BJ (cell line): Measurements from ENCODE around the gene GKN2. TPM values are rescaled to one million over a fixed set of nuclear protein-coding genes. Genes with fewer than 3 reads are reported as not detected.
"Not testable (repeated sequence)": the region's sequence is repeated elsewhere in the genome, so short reads cannot be mapped to it uniquely, and the experiment has no call there.

Experiments
- CTCF ChIA-PET: fragments of 350-600 bp; formaldehyde crosslinking; extraction: SDS; loops from one replicate; lab custom pipeline; 2021; ENCODE audit warnings: antibody characterized with exemption, inconsistent platforms; lab: Yijun Ruan, JAX
- POLR2A ChIA-PET: fragments of 300-600 bp; sonication (Branson Sonifier 250); formaldehyde crosslinking; extraction: SDS; loops from one replicate; lab custom pipeline; 2021; ENCODE audit warnings: antibody characterized with exemption; lab: Charles Lee
- DNase-seq: peaks from one replicate; pipeline ENCODE4 v3.0.0-alpha.2; 2011; ENCODE audit warnings: low read depth
- H3K27me3 ChIP-seq: 2 replicates; pipeline ENCODE4 v1.6.0; 2011; ENCODE audit warnings: low read length; ENCODE audit not compliant: control insufficient read depth, insufficient read depth
- H3K36me3 ChIP-seq: 2 replicates; pipeline ENCODE4 v1.5.1; 2011; ENCODE audit warnings: low read length; ENCODE audit not compliant: control insufficient read depth, insufficient read depth
- H3K4me3 ChIP-seq: 2 replicates; pipeline ENCODE4 v1.5.1; 2011; ENCODE audit warnings: low read depth, mild to moderate bottlenecking, control low read depth, low read length
- CTCF ChIP-seq: IDR thresholded peaks from 2 replicates; pipeline ENCODE4 v1.5.1; 2011; ENCODE audit warnings: low read depth, mild to moderate bottlenecking, control low read depth, inconsistent platforms, low read length, moderate library complexity; ENCODE audit not compliant: insufficient read depth
- polyA plus RNA-seq: library from polyadenylated mRNA; depleted of rRNA; stranded (reverse); fragments of >200 nt; gene quantifications from 2 replicates; pipeline ENCODE4 v1.2.3, GENCODE V29; 2011

The GKN2 gene
- polyA plus RNA-seq, 1 experiment, result not detected

DNA sequence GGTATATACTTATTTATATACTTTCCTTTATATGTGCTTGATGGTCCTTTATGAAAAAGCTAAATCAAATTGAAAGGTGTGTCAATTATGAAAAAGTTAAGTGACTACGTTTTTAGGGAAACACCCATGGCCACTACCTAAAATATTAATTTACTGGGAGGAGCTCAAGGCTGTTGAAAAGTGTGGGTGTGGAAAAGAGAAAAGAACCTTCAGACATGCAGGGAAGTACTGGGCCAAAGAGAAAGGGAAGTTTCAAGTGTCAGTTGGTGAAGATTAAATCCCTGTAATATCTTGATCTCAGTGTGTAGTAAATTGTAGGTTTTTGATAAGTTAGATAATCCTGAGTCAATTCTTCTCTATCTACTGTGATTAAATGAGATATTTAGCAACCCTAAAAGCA, 15.5 kb upstream of the GKN2 start:
- no peak for TF ChIP-seq CTCF
- ChIA-PET POLR2A (no interaction called here), CTCF (no interaction called here)
- H3K4me3 ChIP-seq, result no peak overlapping the region
- H3K36me3 ChIP-seq, result no peaks in the 10 kb centered on the region
- H3K27me3 ChIP-seq, result no peaks in the 10 kb centered on the region
- no peak for DNase-seq

DNA sequence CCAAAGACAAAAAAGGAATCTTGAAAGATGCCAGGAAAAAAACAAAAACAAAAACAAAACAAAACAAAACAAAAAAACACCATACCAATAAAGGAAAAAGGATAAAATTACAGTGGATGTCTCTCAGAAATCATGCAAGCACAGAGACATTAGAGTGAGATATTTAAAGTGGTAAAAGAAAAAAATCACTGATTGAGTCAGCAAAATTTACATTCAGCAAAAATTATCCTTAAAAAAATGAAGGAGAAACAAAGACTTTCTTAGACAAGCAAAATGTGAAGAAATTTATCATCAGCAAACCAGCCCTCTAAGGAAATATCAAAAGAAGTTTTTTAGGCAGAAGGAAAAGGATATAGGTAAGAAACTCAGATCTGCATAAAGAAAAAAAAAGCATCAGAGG, 11.6 kb upstream of the GKN2 start:
- no peak for DNase-seq
- no peaks in the 10 kb centered on the region for H3K27me3 ChIP-seq
- ChIA-PET CTCF (no interaction called here), POLR2A (no interaction called here)
- no peaks in the 10 kb centered on the region for H3K36me3 ChIP-seq
- no peak overlapping the region for H3K4me3 ChIP-seq
- TF ChIP-seq CTCF, result no peak

GRCh38 chr2:68961380-68961779, 8.7 kb upstream of the GKN2 start:
- CTCF ChIA-PET, result no interaction called here
- H3K4me3 ChIP-seq, result no peak overlapping the region

DNA sequence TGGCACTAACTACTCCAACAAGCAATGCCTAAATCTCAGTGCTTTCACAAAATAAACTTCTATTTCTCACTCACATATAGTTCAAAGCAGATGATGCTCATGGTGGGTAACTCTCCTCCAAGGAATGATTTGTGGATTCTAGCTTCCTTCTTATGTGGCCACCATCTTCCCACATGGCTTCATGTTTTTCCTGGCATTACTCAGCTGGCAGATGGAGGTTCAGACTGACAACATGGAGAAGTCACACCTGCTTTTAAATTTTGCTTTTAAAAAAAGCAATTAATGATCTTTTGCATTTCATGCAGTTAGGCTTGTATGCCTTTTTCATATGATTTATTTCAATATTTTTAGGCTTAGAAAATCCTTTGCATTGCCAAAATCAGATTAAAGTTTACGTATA, 6.3 kb upstream of the GKN2 start:
- POLR2A ChIA-PET, result no interaction called here

More at GRCh38 chr2:68961380-68961779, 8.7 kb upstream of the GKN2 start:
- H3K36me3 ChIP-seq, result no peaks in the 10 kb centered on the region
- POLR2A ChIA-PET, result no interaction called here
- DNase-seq, result no peak
- no peak for TF ChIP-seq CTCF
- H3K27me3 ChIP-seq, result no peaks in the 10 kb centered on the region

DNA sequence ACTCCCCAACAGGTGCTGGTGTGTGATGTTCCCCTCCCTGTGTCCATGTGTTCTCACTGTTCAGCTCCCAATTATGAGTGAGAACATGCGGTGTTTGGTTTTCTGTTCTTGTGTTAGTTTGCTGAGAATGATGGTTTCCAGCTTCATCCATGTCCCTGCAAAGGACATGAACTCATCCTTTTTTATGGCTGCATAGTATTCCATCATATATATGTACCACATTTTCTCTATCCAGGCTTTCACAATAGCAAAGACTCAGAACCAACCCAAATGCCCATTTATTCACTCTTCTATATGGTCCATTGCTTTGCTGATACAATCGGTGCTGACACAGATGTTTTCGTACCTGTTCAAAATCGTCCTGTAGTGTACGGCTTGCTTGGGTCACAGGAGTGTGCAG, 2.7 kb upstream of the GKN2 start:
- CTCF ChIA-PET, POLR2A ChIA-PET, DNase-seq, H3K36me3 ChIP-seq, H3K27me3 ChIP-seq, H3K4me3 ChIP-seq: not testable (repeated sequence)

More for the DNA sequence above, 6.3 kb upstream of the GKN2 start:
- no peak for TF ChIP-seq CTCF
- H3K4me3 ChIP-seq, result no peak overlapping the region
- CTCF ChIA-PET, result interaction anchor here (1.0 kb wide), 1 partner anchor 16 kb away, joined by 4 read pairs; no protein-coding TSS in a partner anchor
- no peaks in the 10 kb centered on the region for H3K36me3 ChIP-seq
- no peak for DNase-seq
- no peaks in the 10 kb centered on the region for H3K27me3 ChIP-seq

- H3K4me3 ChIP-seq, result no peak overlapping the region
- CTCF ChIA-PET, result interaction anchor here (0.7 to 0.9 kb wide), 2 partner anchors 8 to 63 kb away, joined by 3 read pairs; no protein-coding TSS in a partner anchor
- POLR2A ChIA-PET, result no interaction called here
These were observed 794 bp downstream of the GKN2 start for GRCh38 chr2:68951899-68952298.

More at GRCh38 chr2:68951899-68952298, 794 bp downstream of the GKN2 start:
- no peak for DNase-seq
- no peak for TF ChIP-seq CTCF
- Histone ChIP-seq H3K27me3 (no peaks in the 10 kb centered on the region), H3K36me3 (no peaks in the 10 kb centered on the region)
